Measurements from ENCODE around the gene KCNIP2. TPM values are rescaled to one million over a fixed set of nuclear protein-coding genes. Genes with fewer than 3 reads are reported as not detected.
A peak's percentile ranks its signal among the peaks of the same experiment; 100 is the strongest.

KCNIP2 gene
- total and polyA plus RNA-seq, 2 of the 13 experiments (the other 11 are each of a cell fraction or from before 2014, with no cell fraction given): 0.42 to 0.70 TPM

DNA sequence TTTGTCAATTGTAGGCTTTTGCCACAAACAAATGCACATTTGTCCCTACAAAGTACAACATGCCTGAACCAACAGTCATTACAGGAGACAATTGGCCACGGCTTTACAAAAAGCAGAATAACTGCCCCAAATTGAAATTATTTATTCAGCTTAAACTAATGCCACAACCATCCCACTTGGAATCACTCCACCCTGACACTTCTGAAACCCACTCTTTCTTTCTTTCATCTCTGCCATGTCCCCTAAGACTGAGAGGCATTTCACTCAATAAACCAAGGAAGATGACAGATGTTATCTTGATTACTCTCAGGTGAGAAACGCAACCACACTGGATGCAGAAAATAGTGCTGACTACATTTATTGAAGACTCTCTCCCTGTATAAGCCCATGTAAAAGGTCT lies 57.8 kb downstream of the KCNIP2 start:
- POLR2A ChIA-PET: interaction anchor here (1.5 kb wide), 1 partner anchor 33 kb away, joined by 5 read pairs; the partner anchor contains the start of gene OGA
- WGBS (ENCODE audit: low lambda C conversion rate): 98% methylated on average over 2 of the region's 2 CpGs
- Histone ChIP-seq H3K9me3 (ENCODE audit: low read length) (no peaks in the 10 kb centered on the region), H3K9ac (ENCODE audit: insufficient read depth, low read depth, low read length) (no peak overlapping the region), H3K27ac (ENCODE audit: extremely low read length, insufficient read depth, low read length) (no peak overlapping the region), H3K4me2 (ENCODE audit: low read depth, low read length) (no peak overlapping the region), H4K20me1 (ENCODE audit: insufficient read depth, low read length) (peaks cover 2% of the 10 kb centered on the region; the same call in 1 of the 2 replicates), H3K36me3 (replicated peaks in 1 of 2; ENCODE audit: control insufficient read depth in 1 of 2, insufficient read depth in 2 of 2, low read length in 2 of 2) (peaks cover 4 to 18% of the 10 kb centered on the region in 2 experiments), H2AFZ (ENCODE audit: low read length) (no peak overlapping the region), H3K79me2 (ENCODE audit: insufficient read depth, low read length) (peaks cover 9% of the 10 kb centered on the region), H3K4me3 (replicated peaks in 1 of 3; ENCODE audit: insufficient read depth in 1 of 3, low read depth in 2 of 3, low read length in 3 of 3) (no peak overlapping the region), H3K4me1 (ENCODE audit: insufficient read depth, low read length) (peaks cover 24% of the 10 kb centered on the region), H3K27me3 (ENCODE audit: control insufficient read depth in 1 of 2, insufficient read depth in 2 of 2, low read length in 2 of 2) (no peaks in the 10 kb centered on the region; a peak in 1 of 5 replicates)
- in situ Hi-C loops (cut with HindIII; ENCODE audit: extremely low pct_ligation_motif_present, low pct_unique_long_range_greater_than_20kb) (no loop called here), intact Hi-C loops (cut with micrococcal nuclease; ENCODE audit: unreplicated experiment) (no loop called here)
- no peak for DNase-seq (ENCODE audit: low spot score)
- TF ChIP-seq MBD4 (IDR thresholded peaks at IDR 0.05; ENCODE audit: borderline replicate concordance, low read length): no peak
- TF ChIP-seq, protein P1, sequence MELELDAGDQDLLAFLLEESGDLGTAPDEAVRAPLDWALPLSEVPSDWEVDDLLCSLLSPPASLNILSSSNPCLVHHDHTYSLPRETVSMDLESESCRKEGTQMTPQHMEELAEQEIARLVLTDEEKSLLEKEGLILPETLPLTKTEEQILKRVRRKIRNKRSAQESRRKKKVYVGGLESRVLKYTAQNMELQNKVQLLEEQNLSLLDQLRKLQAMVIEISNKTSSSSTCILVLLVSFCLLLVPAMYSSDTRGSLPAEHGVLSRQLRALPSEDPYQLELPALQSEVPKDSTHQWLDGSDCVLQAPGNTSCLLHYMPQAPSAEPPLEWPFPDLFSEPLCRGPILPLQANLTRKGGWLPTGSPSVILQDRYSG (CRISPR knock-in tag; IDR thresholded peaks at IDR 0.05): no peak
- no peak for TF ChIP-seq NFKB2 (CRISPR knock-in tag; IDR thresholded peaks at IDR 0.05; ENCODE audit: borderline replicate concordance)
- TF ChIP-seq ARNT2 (CRISPR knock-in tag; IDR thresholded peaks at IDR 0.05; ENCODE audit: low read depth): no peak
- TF ChIP-seq, protein P2, sequence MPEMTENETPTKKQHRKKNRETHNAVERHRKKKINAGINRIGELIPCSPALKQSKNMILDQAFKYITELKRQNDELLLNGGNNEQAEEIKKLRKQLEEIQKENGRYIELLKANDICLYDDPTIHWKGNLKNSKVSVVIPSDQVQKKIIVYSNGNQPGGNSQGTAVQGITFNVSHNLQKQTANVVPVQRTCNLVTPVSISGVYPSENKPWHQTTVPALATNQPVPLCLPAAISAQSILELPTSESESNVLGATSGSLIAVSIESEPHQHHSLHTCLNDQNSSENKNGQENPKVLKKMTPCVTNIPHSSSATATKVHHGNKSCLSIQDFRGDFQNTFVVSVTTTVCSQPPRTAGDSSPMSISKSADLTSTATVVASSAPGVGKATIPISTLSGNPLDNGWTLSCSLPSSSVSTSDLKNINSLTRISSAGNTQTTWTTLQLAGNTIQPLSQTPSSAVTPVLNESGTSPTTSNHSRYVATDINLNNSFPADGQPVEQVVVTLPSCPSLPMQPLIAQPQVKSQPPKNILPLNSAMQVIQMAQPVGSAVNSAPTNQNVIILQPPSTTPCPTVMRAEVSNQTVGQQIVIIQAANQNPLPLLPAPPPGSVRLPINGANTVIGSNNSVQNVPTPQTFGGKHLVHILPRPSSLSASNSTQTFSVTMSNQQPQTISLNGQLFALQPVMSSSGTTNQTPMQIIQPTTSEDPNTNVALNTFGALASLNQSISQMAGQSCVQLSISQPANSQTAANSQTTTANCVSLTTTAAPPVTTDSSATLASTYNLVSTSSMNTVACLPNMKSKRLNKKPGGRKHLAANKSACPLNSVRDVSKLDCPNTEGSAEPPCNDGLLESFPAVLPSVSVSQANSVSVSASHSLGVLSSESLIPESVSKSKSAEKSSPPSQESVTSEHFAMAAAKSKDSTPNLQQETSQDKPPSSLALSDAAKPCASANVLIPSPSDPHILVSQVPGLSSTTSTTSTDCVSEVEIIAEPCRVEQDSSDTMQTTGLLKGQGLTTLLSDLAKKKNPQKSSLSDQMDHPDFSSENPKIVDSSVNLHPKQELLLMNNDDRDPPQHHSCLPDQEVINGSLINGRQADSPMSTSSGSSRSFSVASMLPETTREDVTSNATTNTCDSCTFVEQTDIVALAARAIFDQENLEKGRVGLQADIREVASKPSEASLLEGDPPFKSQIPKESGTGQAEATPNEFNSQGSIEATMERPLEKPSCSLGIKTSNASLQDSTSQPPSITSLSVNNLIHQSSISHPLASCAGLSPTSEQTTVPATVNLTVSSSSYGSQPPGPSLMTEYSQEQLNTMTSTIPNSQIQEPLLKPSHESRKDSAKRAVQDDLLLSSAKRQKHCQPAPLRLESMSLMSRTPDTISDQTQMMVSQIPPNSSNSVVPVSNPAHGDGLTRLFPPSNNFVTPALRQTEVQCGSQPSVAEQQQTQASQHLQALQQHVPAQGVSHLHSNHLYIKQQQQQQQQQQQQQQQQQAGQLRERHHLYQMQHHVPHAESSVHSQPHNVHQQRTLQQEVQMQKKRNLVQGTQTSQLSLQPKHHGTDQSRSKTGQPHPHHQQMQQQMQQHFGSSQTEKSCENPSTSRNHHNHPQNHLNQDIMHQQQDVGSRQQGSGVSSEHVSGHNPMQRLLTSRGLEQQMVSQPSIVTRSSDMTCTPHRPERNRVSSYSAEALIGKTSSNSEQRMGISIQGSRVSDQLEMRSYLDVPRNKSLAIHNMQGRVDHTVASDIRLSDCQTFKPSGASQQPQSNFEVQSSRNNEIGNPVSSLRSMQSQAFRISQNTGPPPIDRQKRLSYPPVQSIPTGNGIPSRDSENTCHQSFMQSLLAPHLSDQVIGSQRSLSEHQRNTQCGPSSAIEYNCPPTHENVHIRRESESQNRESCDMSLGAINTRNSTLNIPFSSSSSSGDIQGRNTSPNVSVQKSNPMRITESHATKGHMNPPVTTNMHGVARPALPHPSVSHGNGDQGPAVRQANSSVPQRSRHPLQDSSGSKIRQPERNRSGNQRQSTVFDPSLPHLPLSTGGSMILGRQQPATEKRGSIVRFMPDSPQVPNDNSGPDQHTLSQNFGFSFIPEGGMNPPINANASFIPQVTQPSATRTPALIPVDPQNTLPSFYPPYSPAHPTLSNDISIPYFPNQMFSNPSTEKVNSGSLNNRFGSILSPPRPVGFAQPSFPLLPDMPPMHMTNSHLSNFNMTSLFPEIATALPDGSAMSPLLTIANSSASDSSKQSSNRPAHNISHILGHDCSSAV (CRISPR knock-in tag; IDR thresholded peaks at IDR 0.05; ENCODE audit: borderline replicate concordance): no peak
- no peak for TF ChIP-seq CENPT (CRISPR knock-in tag; IDR thresholded peaks at IDR 0.05; ENCODE audit: low read depth)
- TF ChIP-seq, protein P3, sequence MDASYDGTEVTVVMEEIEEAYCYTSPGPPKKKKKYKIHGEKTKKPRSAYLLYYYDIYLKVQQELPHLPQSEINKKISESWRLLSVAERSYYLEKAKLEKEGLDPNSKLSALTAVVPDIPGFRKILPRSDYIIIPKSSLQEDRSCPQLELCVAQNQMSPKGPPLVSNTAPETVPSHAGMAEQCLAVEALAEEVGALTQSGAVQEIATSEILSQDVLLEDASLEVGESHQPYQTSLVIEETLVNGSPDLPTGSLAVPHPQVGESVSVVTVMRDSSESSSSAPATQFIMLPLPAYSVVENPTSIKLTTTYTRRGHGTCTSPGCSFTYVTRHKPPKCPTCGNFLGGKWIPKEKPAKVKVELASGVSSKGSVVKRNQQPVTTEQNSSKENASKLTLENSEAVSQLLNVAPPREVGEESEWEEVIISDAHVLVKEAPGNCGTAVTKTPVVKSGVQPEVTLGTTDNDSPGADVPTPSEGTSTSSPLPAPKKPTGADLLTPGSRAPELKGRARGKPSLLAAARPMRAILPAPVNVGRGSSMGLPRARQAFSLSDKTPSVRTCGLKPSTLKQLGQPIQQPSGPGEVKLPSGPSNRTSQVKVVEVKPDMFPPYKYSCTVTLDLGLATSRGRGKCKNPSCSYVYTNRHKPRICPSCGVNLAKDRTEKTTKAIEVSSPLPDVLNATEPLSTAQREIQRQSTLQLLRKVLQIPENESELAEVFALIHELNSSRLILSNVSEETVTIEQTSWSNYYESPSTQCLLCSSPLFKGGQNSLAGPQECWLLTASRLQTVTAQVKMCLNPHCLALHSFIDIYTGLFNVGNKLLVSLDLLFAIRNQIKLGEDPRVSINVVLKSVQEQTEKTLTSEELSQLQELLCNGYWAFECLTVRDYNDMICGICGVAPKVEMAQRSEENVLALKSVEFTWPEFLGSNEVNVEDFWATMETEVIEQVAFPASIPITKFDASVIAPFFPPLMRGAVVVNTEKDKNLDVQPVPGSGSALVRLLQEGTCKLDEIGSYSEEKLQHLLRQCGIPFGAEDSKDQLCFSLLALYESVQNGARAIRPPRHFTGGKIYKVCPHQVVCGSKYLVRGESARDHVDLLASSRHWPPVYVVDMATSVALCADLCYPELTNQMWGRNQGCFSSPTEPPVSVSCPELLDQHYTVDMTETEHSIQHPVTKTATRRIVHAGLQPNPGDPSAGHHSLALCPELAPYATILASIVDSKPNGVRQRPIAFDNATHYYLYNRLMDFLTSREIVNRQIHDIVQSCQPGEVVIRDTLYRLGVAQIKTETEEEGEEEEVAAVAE (CRISPR knock-in tag; IDR thresholded peaks at IDR 0.05; ENCODE audit: borderline replicate concordance): no peak
- BruUV-seq (replicated peaks): TSS peak; percentile 24
- FAIRE-seq: no peak
- CTCF ChIA-PET (ENCODE audit: low intra/inter-chr PET ratio, low total read pairs): no interaction called here
- ATAC-seq: no peak
